ENCODE measurements around the gene PRSS1.
"Not testable (repeated sequence)": the region's sequence is repeated elsewhere in the genome, so short reads cannot be mapped to it uniquely, and the experiment has no call there.

The PRSS1 gene

GRCh38 chr7:142773937-142774744 is 24.9 kb downstream of the PRSS1 start:
- DNase-seq = no peak

- DNase-seq = no peak
Measured at GRCh38 chr7:142774826-142775225, 25.6 kb downstream of the PRSS1 start.

- DNase-seq = not testable (repeated sequence)
Measured at GRCh38 chr7:142775351-142776115, 26.3 kb downstream of the PRSS1 start.

- DNase-seq = no peak
Measured at GRCh38 chr7:142776206-142776844, 27.1 kb downstream of the PRSS1 start.

- DNase-seq = not testable (repeated sequence)
Measured at GRCh38 chr7:142776845-142777225, 27.6 kb downstream of the PRSS1 start.

GRCh38 chr7:142777318-142777717 is 28.0 kb downstream of the PRSS1 start:
- no peak for DNase-seq

GRCh38 chr7:142782922-142783900 is 33.9 kb downstream of the PRSS1 start:
- DNase-seq = peak; percentile 92

GRCh38 chr7:142784096-142784495 is 34.8 kb downstream of the PRSS1 start:
- no peak for DNase-seq

- DNase-seq = no peak
Measured at GRCh38 chr7:142784716-142785115, 35.4 kb downstream of the PRSS1 start.

GRCh38 chr7:142785841-142786250 is 36.6 kb downstream of the PRSS1 start:
- no peak for DNase-seq

GRCh38 chr7:142787034-142787768 is 37.9 kb downstream of the PRSS1 start:
- DNase-seq = no peak

- no peak for DNase-seq
Measured at GRCh38 chr7:142787783-142788182, 38.5 kb downstream of the PRSS1 start.

GRCh38 chr7:142788303-142789289 is 39.3 kb downstream of the PRSS1 start:
- DNase-seq = no peak

- no peak for DNase-seq
Measured at GRCh38 chr7:142789441-142789840, 40.2 kb downstream of the PRSS1 start.

GRCh38 chr7:142790056-142790455 is 40.8 kb downstream of the PRSS1 start:
- no peak for DNase-seq

GRCh38 chr7:142790555-142790954 is 41.3 kb downstream of the PRSS1 start:
- DNase-seq = no peak

GRCh38 chr7:142791502-142791901 is 42.2 kb downstream of the PRSS1 start:
- no peak for DNase-seq

- no peak for DNase-seq
Measured at GRCh38 chr7:142792129-142792528, 42.9 kb downstream of the PRSS1 start.

- no peak for DNase-seq
Measured at GRCh38 chr7:142792593-142792992, 43.3 kb downstream of the PRSS1 start.

- no peak for DNase-seq
Measured at GRCh38 chr7:142793156-142793555, 43.9 kb downstream of the PRSS1 start.

Data from DMS53 (cell line).